A673 (cell line): ENCODE measurements around the gene FGFBP1. TPM values are rescaled to one million over a fixed set of nuclear protein-coding genes. Genes with fewer than 3 reads are reported as not detected.

Source experiments
- BruUV-seq: library from RNA; stranded (reverse); fragments of 400-500 nt; replicated peaks from 2 replicates; lab custom pipeline; 2021; lab: Mats Ljungman, UMichigan
- CTCF ChIA-PET: fragments of 300-600 bp; sonication (Branson Sonifier 250); formaldehyde crosslinking; loops from one replicate; lab custom pipeline; 2022; ENCODE audit warnings: antibody characterized with exemption; lab: Charles Lee
- POLR2A ChIA-PET: fragments of 300-600 bp; sonication (Branson Sonifier 250); formaldehyde crosslinking; loops from one replicate; lab custom pipeline; 2022; ENCODE audit warnings: antibody characterized with exemption; ENCODE audit not compliant: low non-redundant PET; lab: Charles Lee
- DNase-seq: peaks from one replicate; pipeline ENCODE4 v3.0.0-alpha.2; 2015; ENCODE audit warnings: low spot score
- H3K27ac ChIP-seq: fragments of 200-600 bp; sonication (generic); 2 replicates; pipeline ENCODE4 v1.5.1; 2016; ENCODE audit warnings: mixed run types, low read depth, mild to moderate bottlenecking, mixed read lengths, antibody characterized with exemption, low read length; ENCODE audit not compliant: poor library complexity, severe bottlenecking
- H3K27me3 ChIP-seq: fragments of 200-600 bp; sonication (generic); replicated peaks from 2 replicates; pipeline ENCODE4 v1.6.1; 2017; ENCODE audit warnings: mixed run types, low read depth, mild to moderate bottlenecking, mixed read lengths, antibody characterized with exemption, low read length; ENCODE audit not compliant: insufficient read depth, poor library complexity
- H3K36me3 ChIP-seq: fragments of 200-600 bp; sonication (generic); 2 replicates; pipeline ENCODE4 v1.6.1; 2016; ENCODE audit warnings: mixed run types, mild to moderate bottlenecking, mixed read lengths, antibody characterized with exemption, low read length; ENCODE audit not compliant: insufficient read depth, poor library complexity, severe bottlenecking
- H3K4me1 ChIP-seq: fragments of 200-600 bp; sonication (generic); 2 replicates; pipeline ENCODE4 v1.6.1; 2017; ENCODE audit warnings: mixed run types, mild to moderate bottlenecking, mixed read lengths, antibody characterized with exemption, low read length; ENCODE audit not compliant: insufficient read depth, poor library complexity, severe bottlenecking
- H3K4me3 ChIP-seq: fragments of 200-600 bp; sonication (generic); 2 replicates; pipeline ENCODE4 v1.5.1; 2016; ENCODE audit warnings: low read depth, mixed run types, mild to moderate bottlenecking, mixed read lengths, low read length; ENCODE audit not compliant: poor library complexity, severe bottlenecking
- H3K9me3 ChIP-seq: fragments of 200-600 bp; sonication (generic); 2 replicates; pipeline ENCODE4 v1.6.1; 2016; ENCODE audit warnings: mixed run types, low read depth, mild to moderate bottlenecking, mixed read lengths, antibody characterized with exemption, low read length; ENCODE audit not compliant: poor library complexity, severe bottlenecking
- EZH2 ChIP-seq: fragments of 200-600 bp; sonication (generic); IDR thresholded peaks from 2 replicates; pipeline ENCODE4 v1.6.1; 2017; ENCODE audit warnings: borderline replicate concordance, low read depth, mild to moderate bottlenecking, mixed read lengths, antibody characterized with exemption, low read length; ENCODE audit not compliant: poor library complexity, severe bottlenecking
- intact Hi-C: fragments of 100-400 bp; cut with micrococcal nuclease; formaldehyde crosslinking; loops from one replicate; pipeline ENCODE4 v1.10.0; 2022; ENCODE audit not compliant: unreplicated experiment
- total RNA-seq: library from RNA; stranded (reverse); gene quantifications from 2 replicates; pipeline ENCODE4 v1.2.3, GENCODE V29; 2021
- TF ChIP-seq, protein P1 (sequence below): fragments of 300-800, 200-600 bp; sonication (generic); conservative IDR thresholded peaks from 2 replicates; pipeline ENCODE4 v1.5.1; 2017; ENCODE audit warnings: low read depth, mild to moderate bottlenecking, antibody characterized with exemption, low read length, moderate library complexity, mixed read lengths

Gene FGFBP1
- total RNA-seq, 1 experiment from 2014 or later, result not detected

DNA sequence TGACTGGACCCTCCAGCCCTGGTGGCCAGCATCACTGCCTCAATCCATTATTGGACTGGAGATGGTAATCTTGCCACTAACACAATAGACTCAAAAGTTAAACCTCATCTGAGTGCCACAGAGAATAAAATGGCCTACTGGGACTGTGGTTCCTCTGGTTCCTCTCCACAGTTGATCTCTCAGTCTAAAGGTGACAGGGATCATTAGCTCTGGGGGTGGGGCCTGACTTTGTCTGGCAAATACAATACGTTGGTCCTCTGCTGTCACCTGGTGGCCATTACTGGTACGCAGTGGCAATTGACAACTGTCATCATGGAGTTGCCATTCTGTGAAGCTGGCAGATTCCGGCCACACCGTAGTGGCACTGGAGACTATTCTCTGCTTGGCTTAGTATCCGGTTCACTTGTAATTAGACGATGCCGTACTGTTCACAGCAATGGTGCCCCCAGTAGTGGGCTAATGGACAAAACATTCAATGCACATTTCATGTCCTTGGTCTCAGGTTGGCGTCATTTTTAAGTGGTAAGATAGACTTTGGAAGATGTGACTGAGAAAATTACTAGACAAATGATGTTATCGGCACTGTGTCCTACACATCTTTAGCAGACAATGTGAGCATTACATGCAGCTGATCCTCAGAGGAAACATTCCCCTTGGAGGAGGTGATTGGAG, 17.8 kb upstream of the FGFBP1 start:
- no peak overlapping the region for H3K4me3 ChIP-seq
- H3K36me3 ChIP-seq, result no peaks in the 10 kb centered on the region
- no TSS peak for BruUV-seq
- no peaks in the 10 kb centered on the region for H3K9me3 ChIP-seq
- CTCF ChIA-PET, result interaction anchor here (0.6 to 1.7 kb wide), 12 partner anchors 22 to 477 kb away, joined by 3 to 89 read pairs (median 4); no protein-coding TSS in a partner anchor
- H3K27me3 ChIP-seq, result no peaks in the 10 kb centered on the region
- H3K27ac ChIP-seq, result no peak overlapping the region
- POLR2A ChIA-PET, result no interaction called here
- no peaks in the 10 kb centered on the region for H3K4me1 ChIP-seq
- intact Hi-C loops, result loop anchor here (1.0 to 2.0 kb wide), 4 partner anchors 74 to 478 kb away; no protein-coding TSS in a partner anchor
- TF ChIP-seq, protein P1, sequence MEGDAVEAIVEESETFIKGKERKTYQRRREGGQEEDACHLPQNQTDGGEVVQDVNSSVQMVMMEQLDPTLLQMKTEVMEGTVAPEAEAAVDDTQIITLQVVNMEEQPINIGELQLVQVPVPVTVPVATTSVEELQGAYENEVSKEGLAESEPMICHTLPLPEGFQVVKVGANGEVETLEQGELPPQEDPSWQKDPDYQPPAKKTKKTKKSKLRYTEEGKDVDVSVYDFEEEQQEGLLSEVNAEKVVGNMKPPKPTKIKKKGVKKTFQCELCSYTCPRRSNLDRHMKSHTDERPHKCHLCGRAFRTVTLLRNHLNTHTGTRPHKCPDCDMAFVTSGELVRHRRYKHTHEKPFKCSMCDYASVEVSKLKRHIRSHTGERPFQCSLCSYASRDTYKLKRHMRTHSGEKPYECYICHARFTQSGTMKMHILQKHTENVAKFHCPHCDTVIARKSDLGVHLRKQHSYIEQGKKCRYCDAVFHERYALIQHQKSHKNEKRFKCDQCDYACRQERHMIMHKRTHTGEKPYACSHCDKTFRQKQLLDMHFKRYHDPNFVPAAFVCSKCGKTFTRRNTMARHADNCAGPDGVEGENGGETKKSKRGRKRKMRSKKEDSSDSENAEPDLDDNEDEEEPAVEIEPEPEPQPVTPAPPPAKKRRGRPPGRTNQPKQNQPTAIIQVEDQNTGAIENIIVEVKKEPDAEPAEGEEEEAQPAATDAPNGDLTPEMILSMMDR, result peak; percentile 92
- no peak for TF ChIP-seq EZH2
- peak; percentile 78 for DNase-seq

DNA sequence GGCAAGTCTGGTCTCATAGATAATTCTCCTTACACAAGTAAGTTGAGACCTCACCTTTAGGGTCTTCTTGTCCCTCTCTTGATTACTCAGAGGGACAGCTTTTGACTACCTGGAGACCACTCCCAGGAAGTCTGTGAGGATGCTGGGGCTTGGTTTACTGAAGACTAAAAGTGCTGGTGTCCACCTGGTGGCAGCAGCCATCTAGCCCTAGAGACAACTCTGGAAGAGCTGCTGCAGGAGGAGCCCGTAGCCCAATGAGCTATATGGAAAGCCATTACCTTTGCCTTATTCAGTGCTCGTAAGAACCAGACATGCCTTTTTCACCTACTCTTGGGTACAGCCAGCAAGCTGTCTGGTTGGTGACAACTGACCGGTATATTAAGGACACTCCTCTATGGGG, 17.1 kb upstream of the FGFBP1 start:
- Histone ChIP-seq H3K36me3 (no peaks in the 10 kb centered on the region), H3K4me1 (no peaks in the 10 kb centered on the region), H3K9me3 (no peaks in the 10 kb centered on the region), H3K27me3 (no peaks in the 10 kb centered on the region), H3K4me3 (no peak overlapping the region), H3K27ac (no peak overlapping the region)
- no TSS peak for BruUV-seq
- POLR2A ChIA-PET, result no interaction called here
- peak; percentile 19 for DNase-seq
- intact Hi-C loops, result loop anchor here (1.0 to 2.0 kb wide), 4 partner anchors 73 to 477 kb away; no protein-coding TSS in a partner anchor
- CTCF ChIA-PET, result interaction anchor here (0.6 to 1.7 kb wide), 11 partner anchors 22 to 476 kb away, joined by 3 to 89 read pairs (median 4); no protein-coding TSS in a partner anchor
- TF ChIP-seq, protein P1, result no peak
- TF ChIP-seq EZH2, result no peak

DNA sequence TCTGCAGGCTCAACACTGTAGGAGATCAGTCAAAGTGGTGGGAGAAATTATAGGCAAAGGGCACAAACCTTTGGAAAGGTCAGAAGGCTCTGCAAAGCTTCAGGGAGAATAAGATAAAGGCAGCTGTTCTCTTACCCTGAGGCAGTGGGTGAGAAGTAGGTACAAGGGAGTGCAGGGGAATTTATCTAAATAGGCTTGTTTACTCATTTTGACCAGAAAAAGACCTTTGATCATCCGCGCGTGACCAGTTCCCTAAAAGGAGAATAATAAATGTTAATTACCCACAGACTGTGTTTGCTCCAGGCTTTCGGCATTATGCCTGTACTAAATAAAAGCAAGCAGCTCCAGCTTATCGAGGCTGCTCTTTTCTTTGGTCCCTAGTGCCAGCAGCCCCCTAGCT, 15.1 kb upstream of the FGFBP1 start:
- H3K27me3 ChIP-seq, result no peaks in the 10 kb centered on the region
- no peak for DNase-seq
- H3K9me3 ChIP-seq, result no peaks in the 10 kb centered on the region
- no TSS peak for BruUV-seq
- no peak overlapping the region for H3K27ac ChIP-seq
- TF ChIP-seq, protein P1, result no peak
- TF ChIP-seq EZH2, result no peak
- ChIA-PET POLR2A (no interaction called here), CTCF (interaction anchor here (0.6 kb wide), 1 partner anchor 148 kb away, joined by 3 read pairs; no protein-coding TSS in a partner anchor)
- H3K4me3 ChIP-seq, result no peak overlapping the region
- no peaks in the 10 kb centered on the region for H3K4me1 ChIP-seq
- intact Hi-C loops, result no loop called here
- H3K36me3 ChIP-seq, result no peaks in the 10 kb centered on the region
